HS-5 (cell line): ENCODE data around the gene CBLL2.
"Not testable (repeated sequence)": the region's sequence is repeated elsewhere in the genome, so short reads cannot be mapped to it uniquely, and the experiment has no call there.

Experiments used
- DNase-seq: peaks from one replicate; pipeline ENCODE4 v3.0.0-alpha.2; 2012; ENCODE audit warnings: low read depth

The CBLL2 gene, protein sequence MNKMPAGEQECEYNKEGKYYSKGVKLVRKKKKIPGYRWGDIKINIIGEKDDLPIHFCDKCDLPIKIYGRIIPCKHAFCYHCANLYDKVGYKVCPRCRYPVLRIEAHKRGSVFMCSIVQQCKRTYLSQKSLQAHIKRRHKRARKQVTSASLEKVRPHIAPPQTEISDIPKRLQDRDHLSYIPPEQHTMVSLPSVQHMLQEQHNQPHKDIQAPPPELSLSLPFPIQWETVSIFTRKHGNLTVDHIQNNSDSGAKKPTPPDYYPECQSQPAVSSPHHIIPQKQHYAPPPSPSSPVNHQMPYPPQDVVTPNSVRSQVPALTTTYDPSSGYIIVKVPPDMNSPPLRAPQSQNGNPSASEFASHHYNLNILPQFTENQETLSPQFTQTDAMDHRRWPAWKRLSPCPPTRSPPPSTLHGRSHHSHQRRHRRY

DNA sequence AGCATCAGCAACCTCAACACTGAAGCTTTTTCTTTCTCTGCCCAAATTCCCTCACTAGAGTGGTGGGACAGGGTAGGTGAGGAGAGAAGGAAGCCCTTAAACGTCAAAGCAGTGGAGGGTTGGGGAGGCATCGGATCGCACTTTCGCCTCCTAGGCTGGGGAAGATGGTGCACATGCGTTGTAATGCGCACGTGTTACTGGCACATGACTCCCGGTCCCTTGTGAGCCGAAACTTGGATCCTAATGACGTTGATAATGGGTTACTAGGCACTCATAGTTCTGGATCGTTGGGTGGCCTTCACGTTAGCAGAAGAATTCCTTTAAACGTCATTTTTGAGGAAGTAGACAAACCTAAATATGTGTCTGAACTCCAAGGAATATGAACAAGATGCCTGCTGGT lies at the start of gene CBLL2:
Gene CBLL2, plus strand, starts transcription at position 301 of the 400 bp plus-strand sequence. Its CDS starts 79 bp downstream, at position 380.
- DNase-seq = no peak

DNA sequence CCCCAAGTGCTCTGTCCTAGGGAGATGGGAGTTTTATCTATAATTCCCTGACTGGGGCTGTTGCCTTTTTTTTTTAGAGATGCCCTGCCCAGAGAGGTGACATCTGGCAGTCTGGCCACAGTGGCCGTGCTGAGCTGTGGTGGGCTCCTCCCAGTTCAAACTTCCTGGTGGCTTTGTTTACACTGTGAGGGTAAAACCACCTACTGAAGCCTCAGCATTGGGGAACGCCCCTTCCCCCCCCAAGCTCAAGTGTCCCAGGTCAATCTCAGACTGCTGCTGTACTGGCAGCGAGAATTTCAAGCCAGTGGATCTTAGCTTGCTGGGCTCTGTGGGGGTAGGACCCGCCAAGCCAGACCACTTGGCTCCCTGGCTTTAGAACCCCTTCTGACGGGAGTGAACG lies 38.3 kb upstream of the CBLL2 start:
- DNase-seq = no peak

DNA sequence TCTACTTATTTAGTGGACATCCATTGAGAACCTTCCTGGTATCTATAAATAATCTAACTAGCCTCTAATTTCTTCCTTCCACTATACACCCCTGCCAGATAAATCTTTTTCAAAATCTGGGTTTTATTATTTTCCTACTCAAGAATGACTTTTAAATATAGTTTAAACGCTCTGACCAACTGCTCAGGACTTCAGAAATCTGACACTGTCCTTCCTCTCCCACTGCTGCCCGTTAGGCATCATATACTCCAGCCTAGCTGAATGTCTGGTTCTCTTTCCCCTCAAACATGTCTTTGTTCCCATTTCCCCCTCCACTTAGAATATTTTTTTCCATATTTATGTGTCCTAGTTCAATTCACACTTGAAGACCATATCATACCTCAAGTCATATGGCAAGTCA lies 35.2 kb upstream of the CBLL2 start:
- no peak for DNase-seq

DNA sequence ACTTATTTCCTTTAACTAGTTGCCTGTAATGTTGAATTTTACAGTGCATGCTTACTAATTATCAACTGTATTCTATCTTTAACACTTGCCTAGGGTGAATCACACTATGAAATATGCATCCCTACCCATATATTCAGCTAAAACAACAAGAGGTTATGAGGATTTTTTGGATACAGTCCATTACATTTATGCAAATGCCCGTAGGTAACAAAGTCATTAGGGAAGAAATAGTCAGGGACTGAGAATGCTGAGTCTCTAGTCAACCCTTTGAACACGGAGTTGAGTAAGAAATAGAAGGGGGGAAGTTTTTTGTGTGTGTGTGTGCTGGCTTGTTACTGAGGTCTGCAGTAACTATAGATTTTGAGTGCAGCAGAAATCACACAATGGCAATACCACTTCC lies 26.1 kb upstream of the CBLL2 start:
- peak; percentile 28 for DNase-seq

DNA sequence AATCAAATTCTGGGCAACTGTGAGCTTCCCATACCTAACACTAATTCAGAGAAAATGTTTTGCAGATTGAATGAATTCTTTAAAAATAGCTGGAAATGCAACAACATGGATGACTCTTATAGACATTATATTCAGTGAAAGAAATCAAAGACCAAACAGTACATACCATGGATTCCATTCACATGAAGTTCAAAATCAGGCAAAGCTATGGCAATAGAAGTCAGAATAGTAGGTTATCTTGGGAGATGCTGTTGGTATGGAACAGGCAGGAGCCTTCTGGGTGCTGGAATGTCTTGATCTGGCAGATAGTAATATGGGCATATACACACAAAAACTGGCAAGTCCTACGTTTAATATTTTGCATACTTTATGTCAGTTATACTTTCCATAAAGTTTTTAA lies 25.5 kb upstream of the CBLL2 start:
- peak; percentile 24 for DNase-seq

DNA sequence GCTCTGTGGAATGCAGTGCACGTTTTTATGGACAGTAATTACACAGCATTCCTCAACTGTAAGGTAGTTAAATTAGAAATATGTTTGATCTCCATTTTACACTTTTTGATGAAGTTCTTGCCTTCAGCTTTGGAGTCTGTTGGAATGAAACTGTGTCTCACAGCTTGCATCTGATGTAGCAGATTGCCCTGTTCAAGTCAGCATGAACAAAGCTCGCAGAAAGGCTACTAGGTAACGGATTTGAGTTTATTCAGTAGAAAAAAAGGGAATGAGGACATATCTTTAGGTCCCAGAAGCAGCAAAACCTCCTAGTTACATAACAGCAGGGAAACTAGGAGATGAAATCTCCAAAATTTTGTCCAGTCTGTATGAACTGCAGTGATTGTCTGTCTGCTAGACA lies 24.3 kb upstream of the CBLL2 start:
- DNase-seq = no peak

DNA sequence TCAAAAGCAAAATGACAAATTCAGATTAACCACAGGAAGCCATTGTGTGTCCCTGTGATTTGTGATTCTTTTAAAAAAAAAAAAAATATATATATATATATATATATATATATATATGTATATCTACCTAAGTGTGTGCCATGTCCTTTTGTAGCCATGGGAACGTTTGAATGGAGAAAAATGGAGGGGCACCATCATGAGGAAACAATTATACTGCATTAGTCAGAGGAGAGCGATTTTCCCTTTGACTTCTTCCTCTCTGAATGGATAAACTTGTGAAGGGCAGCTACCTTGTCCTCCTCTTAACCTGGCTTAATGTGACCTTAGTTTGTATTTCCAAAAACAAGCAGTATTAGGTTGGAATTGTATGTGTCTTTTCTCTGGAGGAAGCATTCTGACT lies 23.3 kb upstream of the CBLL2 start:
- no peak for DNase-seq

DNA sequence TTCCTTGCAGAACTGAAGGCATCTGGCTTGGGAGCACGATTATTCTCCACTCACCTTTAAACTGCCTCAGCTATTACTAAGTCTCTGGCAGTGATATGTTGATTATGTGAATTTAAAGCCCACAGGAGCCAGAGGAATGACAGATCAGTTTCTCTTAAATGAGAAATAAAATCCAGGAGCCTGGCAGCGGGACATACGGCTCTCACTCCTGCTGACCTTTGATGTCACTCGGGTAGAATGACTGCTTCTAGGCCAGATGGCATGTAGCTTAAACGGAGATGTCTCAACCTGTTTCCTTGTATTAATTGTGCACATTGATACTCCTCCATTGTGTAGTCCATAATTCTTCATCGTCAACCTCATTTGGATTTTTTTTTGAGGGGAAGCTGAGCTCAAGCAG lies 4.0 kb upstream of the CBLL2 start:
- no peak for DNase-seq

DNA sequence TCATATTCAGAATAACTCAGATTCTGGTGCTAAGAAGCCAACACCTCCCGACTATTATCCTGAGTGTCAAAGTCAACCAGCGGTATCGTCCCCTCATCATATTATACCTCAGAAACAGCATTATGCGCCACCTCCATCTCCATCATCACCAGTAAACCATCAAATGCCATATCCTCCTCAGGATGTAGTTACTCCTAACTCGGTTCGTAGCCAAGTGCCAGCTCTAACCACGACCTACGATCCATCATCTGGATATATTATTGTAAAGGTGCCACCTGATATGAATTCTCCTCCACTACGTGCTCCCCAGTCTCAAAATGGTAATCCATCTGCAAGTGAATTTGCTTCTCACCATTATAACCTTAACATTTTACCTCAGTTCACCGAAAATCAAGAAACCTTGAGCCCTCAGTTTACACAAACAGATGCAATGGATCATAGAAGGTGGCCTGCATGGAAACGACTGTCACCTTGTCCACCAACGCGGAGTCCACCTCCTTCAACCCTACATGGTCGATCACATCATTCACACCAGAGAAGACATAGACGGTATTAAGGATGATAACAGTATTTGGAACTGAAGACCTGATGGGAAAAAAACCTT lies 1.1 kb downstream of the CBLL2 start:
- no peak for DNase-seq

DNA sequence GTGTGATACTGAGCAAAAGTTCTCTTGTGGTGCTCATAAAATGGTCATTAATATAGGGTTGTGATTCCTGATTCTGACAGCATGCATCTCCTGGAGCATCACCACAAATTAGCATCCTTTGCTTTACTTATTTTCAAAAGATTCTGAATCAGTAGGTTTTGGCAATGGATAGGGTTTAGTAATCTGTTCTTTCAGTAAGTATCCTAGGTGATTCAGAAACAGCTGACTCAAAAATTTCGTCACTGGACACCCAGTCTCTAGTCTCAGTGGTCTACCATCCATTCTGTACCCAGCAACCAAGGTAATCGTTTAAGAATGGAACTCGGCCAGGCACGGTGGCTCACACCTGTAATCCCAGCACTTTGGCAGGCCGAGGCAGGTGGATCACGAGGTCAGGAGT lies 4.1 kb downstream of the CBLL2 start:
- no peak for DNase-seq

DNA sequence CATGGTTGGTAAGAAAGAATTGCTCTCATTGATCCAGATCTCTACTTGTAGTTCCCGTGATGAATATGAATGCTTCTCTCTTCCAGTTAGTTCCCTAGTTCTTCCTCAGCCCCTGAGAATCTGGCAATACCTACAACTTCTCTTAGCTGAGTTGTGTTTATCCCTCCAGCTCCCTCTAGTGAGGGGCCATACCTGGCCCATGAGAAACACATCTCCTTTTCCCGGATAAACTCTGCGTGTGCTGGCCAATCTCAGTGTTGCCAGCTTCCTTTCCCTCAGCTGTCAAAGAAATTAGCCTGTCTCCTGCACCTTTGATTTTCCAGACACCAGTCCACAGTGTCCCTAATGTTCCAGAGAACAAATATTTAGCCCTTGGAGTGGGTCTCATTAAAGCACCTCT lies 5.7 kb downstream of the CBLL2 start:
- DNase-seq = no peak

DNA sequence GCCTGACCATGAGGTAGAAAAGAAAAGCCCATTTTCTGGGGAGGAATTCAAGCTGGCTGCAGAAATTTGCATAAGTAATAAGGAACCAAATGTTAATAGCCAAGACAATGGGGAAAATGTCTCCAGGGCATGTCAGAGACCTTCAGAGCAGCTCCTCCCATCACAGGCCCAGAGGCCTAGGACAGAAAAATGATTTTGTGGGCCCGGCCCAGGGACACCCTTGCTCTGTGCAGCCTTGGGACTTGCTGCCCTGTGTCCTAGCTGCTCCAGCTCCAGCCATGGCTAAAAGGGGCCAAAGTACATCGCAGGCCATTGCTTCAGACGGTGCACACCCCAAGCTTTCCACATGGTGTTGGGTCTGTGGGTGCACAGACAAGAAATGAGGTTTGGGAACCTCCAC lies 16.5 kb downstream of the CBLL2 start:
- DNase-seq = not testable (repeated sequence)

DNA sequence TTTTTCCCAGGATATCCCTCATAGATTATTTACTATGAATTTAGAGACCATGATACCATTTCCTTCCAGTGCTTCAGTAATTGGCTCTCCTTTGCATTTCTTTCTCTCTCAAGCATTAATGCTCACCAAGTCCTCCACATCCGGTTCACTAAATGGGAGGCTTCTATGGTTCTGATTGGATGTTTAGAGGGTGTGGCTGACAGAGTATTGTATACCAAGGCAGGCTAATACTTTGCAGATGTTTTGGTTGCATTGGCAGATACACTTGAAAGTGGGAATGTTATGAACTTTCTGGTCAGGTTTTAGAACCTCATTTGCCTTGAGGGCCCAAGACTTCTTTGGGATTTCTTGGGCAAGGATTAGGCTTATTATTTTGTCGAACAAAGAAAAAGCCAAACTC lies 24.2 kb downstream of the CBLL2 start:
- DNase-seq = no peak

DNA sequence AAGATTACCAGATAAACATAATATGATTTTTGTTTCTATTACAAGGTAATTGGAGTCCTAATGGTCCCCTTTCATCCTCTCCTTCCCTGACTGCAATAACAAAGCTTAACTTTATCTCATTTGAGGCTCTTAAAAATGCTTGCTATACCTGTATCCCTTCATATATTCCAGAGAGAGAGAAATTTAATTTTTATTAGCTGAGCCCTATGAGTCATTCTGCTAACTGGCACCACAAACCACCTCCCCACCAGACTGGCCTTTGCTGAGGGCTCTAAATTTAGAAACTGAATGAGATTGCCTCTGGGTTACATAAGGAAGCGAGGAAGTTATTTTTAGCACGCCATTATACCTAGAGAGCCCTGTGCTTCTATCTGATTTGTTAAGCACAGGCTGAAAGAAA lies 27.4 kb downstream of the CBLL2 start:
- no peak for DNase-seq

DNA sequence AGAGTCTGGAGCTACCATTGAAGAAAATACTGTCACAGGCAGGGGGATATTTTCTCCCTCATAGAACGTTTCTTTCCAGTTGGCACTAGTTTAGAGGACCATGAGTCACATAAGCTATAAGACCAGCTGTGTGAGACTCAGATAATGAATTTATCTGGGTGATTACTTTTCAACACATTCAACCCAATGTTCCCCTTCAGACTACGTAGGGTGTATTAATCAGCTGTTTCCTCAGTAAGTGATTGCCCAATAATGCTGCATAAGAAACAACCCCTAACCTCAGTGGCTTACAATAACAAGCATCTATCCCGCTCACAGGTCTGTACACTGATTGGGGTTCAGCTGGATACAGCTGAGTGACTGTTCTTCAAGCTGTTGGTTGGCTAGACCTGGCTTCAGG lies 38.1 kb downstream of the CBLL2 start:
- DNase-seq = no peak

DNA sequence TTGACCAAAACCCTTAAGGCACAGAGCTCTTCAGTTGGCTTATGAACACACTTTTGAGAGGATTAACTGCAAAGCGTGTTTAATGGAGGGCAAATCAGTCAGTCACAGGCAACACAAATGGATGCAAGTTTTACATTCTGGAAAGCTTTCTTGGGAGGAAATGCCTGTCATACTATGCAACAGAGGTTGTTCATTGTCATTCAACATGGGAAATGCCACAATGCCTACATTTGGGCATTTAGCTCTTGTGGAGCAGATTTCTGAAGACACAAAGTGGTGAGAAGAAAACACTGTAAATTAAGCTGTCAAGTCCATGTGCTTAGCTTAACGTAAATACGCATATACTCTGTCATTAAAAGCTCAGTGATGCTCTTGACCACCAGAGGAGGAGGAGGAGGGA lies 41.1 kb downstream of the CBLL2 start:
- no peak for DNase-seq

DNA sequence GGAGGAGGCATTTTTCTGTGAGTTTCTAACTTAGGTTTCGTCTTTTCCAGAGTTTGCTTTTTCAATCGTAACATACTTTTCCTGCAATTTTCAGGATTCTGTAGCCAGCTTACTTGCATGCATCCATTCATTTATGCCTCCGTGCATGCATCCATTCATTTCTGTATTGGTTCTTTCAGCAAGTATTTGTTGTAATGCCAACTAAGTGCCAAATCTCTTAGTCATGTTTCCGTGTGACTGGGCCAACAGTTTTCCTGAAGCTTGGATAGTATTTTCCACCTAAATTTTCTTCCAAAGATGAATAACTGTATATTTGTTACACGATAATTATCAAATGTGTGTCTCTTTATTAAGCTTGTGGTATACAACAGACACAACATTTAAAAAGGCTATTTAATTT lies 41.5 kb downstream of the CBLL2 start:
- DNase-seq = no peak

DNA sequence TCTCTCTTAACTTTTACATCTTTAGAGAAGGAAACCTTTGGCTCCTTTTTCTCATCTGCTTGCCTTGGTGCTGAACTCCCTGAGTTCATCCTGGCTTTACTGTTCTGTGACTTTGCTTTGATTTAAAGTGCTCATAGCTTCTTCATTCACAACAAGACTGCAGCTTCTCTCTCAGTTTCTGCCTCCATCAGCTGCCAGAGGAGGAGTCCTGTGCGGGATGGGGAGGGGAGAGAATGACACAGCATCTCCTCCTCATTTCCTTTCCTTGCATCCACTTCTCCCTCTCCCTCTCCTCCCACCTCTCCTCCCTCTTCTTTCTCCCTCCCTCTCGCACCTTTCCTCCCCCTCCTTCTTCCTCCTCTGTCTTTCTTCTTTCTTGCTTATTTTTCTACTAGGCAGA lies 42.0 kb downstream of the CBLL2 start:
- no peak for DNase-seq

DNA sequence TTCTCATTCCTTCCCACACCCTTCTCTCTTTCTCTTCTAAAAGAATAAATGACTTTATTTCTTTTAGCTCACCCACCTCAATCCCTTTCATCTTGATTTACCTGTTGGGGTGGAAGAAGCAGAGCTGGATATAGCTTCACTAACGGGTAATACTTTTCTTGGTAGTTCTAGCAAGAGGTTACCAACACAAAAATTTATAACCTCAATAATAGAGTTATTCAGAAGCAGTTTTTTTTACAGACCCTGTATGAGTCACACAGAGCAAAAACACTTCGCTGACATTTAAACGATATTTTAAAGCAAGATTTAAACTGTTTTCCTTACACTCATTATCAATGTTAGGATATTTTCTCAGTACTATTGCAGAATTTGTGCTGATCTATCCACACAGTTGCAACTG lies 42.4 kb downstream of the CBLL2 start:
- DNase-seq = no peak

DNA sequence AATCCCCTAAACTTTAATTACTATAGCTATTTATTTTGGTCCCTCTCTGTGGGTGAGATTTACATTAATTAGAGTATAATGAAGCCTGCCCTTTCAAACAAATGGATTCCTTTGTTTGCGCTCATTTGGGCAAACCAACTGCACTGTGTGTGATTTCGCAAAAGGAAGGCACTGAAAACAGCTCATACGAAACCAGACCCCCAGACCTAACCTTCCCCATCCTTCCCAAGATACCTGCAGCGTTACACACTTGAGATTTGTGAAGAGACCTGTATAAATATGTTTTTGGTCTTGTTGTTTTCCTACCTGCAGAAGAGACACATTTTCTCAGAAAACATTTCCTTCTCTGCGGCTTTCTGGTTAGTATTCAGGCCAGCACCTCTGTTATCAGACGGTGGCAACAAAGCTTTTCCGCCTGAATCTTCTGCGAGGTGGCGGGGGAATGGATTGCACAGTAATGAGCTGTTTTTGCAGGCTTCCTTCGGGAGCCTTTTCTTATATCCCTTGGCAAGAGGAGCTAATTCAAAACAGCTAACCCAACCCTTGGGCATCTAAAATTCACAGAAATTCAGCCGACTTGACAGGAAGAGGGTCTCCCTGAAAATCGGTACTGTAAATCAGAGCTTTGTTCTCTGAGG lies 47.6 kb downstream of the CBLL2 start:
- DNase-seq = no peak

DNA sequence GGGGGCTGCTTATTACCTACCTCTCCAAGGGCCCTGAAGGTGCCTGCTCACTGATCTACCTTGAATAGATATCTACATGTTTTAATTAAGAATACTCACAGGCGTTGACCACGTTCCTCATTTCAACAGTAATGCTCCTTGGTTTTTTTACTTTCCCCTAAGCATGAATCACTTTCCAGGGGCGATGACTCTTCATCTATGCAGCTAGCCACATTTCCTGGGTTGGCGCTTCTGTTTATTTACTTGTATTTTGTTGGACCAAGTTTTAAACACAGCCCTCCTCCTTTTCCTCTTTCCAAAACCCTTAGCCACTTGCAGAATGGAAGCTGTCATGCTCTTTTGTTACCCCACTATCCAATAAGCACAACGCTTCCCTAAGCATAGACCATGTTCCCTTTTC lies 50.8 kb downstream of the CBLL2 start:
- DNase-seq = peak; percentile 40
